Stimulated activated CD8-positive, alpha-beta memory T cell treated with anti-CD3 and anti-CD28 coated beads, Interleukin-12 subunit alpha, Interleukin-12 subunit beta, amount 100 ng/mL, for 1 hour (primary cell): Measurements from ENCODE around the gene NEDD4L.

Source experiments
- DNase-seq: peaks from one replicate; pipeline ENCODE4 v3.0.0-alpha.2; 2020; ENCODE audit warnings: low read depth

The NEDD4L gene

DNA sequence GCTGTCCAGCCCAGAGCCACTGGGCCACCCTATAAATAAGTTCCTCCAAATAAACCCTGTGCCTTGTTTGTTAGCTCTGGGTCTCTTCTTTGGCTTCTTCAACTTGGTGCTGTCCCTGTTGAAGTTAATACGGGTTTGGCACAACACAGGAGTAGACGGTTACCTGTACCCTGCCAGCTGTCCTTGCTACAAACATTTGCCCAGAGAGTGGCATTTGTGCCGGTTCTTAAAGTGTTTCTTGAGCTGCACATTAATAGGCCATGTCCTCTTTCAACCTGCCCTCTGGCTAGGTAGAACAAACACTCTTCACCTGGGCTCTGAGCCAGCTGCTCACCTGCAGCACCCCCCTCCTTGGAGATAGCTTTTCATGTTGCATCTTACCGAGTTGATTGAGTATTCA lies 139.2 kb downstream of the NEDD4L start:
- no peak for DNase-seq

DNA sequence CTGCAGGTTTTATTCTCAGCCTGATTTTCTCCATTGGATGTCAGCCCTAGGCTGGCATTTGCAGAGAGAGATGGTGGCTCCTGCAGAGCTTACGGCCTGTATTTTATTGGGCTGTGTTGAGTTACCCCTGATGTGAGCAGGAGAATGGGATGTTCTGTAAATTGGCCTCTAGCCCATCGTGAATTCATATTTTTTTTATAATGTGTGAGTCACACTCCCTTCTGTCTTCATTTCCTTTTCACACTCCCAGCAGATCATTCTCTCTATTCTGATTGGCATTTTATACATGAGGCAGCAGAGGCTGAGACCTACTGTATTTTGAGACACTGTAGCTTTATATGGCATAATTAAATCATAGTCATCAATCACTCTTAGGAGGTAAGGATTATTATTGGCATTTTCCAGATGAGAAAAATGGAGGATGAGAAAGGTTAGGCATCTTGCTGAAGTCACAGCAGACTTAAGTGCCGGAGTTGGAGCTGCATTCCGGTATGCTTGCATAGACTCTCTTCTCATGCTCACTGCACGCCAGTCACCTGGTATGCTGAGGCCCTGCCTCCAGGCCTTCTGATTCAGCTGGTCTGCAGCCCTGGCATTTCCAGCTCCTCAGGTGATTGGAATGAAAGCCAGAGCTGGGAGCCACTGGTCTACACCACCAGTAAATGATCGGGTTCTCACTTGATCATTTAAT lies 142.4 kb downstream of the NEDD4L start:
- no peak for DNase-seq

DNA sequence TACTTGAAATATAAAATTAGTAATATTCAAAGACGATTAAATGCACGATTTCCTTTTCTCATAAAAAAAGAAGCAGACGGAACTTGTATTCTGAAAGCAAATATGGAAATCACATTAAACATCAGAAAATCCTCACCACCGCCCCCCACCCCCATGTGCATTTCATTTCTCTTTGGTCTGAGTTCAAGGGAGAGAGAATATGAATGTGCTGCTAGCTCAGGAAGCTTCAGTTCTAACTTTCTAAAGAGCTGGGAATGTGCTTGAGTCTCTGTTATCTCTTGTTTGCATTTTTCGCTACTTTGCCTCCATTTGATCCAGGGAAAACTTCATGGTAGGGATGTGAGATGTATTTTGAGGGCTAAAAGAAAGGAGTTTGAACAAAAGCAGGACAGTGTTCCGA lies 143.6 kb downstream of the NEDD4L start:
- no peak for DNase-seq

DNA sequence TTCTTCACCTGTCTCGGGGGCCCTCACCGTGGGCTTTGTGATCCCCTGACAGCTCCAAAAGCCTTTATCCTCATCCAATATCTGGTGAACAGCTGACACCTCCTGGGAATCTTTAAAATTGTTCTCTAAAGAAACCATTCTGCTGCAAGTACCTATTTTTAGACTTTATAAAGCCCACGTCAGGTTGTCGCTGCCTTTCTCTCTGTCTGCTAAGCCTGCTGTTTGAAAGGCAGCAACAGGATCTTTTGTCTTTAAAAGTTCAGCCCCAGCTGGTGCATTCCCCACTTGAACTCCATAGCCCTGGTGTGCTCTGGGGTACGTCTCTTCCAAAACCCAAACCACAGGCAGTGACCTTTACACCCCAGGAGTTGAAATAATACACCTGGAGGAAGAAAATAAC lies 145.0 kb downstream of the NEDD4L start:
- no peak for DNase-seq

DNA sequence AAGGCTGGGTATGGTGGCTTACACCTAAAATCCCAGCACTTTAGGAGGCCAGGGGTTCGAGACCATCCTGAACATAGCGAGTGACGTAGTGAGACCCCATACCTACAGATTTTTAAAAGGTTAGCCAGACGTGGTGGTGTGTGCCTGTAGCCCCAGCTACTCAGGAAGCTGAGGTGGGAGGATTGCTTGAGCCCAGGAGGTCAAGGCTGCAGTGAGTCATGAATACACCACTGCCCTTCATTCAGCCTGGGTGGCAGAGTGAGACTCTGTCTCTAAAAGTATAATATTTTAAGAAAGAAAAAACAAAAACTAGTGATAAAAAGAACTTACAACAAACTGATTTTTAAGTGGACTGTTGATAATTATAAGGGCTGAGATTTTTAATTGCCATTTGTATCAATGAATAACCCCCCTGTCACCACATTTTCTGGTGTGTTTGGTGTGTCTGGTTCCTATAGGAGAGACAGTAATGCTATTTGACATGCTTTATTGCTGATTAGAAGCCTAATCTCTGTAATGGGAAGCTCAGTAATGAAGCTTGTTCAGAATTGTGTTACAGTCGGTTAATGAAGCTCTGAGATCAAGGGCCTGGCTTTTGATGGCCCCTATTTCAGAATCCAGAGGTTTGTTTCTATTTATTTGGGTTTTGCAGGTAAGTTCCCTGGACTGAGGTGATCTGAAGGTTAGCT lies 147.0 kb downstream of the NEDD4L start:
- DNase-seq, result no peak

DNA sequence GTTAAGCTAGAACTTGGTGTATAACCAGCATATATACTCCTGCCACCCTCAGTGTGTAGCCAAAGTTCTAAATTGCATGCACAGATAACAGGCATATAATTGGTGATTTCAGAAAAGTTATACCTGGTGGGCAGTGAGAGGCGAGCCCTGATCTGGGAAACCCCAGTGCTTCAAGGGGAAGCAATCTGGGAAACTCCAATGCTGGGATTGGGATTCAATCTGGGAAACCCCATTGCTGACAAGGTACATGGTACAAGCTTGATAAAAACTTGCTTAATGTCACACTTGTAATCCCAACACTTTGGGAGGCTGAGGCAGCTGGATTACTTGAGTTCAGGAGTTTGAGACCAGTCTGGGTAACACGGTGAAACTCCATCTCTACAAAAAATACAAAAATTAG lies 147.6 kb downstream of the NEDD4L start:
- no peak for DNase-seq

DNA sequence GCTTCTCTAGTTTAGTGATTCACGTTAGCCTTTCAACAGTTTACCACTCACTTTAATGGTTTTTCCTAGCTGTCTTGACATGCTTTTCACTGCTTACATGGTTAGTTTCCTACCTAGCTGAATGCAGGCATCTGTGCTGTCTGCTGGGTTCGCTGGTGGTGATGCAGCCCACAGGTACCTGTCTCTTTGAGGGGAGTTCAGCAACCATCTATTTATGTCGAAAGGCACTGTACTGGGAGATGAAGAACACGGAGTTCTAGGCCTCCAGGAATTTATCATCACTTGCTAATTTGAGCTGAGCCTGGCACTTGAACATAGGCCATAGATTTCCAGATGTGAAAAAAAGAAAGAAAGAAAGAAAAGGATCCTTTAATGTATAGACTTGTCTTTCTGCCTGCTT lies 148.5 kb downstream of the NEDD4L start:
- DNase-seq, result no peak

DNA sequence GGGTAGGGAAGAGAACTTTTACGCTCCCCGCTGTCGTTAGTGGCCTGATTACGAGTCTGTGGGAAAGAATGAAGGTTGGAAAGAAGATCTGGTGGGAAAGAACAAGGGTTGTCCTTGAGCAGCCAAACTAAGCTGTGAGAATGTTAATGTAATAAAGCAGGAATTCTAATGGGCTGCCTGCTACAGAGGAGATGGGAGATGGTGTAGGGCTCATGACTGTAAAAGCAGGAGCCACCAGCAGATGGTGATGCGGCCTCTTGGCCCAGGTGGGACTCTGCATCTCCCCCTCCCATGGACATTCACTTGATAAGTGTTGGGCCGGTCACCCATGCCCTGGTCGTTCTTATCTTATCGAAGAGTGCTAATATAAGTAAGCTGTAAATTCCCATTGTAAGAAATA lies 150.0 kb downstream of the NEDD4L start:
- no peak for DNase-seq

DNA sequence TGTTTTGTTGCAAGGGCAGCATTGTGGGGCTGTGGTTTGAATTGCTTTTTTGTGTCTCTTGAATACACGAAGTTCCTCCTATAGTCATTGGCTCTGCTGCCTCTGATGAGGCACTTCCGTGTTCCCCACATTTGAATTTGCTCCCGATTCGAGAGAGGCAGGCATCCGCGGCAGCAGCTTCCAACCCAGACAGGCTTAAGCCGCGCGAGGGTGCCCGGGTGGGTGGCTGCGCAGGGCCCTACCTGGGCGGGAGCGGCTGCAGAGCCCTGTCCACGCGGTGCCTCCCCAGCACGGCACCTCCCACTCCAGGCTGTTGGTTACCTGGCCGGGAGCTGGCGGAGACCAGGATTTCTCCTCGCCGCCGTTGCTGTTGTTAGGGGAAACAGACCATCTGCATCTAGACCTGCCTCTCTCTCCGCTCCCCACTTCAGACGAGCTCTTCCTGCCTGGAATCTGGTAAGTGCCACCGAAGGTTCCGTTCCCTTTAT lies 151.3 kb downstream of the NEDD4L start:
- DNase-seq, result no peak

DNA sequence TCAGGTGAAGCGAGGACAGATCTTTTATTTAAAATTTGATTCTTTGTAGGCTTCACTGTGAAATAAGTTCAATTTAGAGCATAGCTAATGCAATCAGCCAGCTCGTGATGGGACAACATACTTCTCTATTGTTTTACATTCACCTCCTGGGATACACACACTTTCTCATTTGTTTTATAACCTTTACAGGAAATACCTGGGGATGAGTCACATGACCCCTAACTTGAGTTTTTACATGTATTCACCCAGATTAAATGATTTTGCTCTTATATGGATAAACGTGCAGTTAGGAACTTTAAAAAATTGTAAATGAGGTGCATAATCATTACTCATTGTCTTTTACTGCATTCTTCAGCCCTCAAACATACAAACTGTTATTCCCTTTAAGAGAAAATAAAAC lies 152.1 kb downstream of the NEDD4L start:
- no peak for DNase-seq

DNA sequence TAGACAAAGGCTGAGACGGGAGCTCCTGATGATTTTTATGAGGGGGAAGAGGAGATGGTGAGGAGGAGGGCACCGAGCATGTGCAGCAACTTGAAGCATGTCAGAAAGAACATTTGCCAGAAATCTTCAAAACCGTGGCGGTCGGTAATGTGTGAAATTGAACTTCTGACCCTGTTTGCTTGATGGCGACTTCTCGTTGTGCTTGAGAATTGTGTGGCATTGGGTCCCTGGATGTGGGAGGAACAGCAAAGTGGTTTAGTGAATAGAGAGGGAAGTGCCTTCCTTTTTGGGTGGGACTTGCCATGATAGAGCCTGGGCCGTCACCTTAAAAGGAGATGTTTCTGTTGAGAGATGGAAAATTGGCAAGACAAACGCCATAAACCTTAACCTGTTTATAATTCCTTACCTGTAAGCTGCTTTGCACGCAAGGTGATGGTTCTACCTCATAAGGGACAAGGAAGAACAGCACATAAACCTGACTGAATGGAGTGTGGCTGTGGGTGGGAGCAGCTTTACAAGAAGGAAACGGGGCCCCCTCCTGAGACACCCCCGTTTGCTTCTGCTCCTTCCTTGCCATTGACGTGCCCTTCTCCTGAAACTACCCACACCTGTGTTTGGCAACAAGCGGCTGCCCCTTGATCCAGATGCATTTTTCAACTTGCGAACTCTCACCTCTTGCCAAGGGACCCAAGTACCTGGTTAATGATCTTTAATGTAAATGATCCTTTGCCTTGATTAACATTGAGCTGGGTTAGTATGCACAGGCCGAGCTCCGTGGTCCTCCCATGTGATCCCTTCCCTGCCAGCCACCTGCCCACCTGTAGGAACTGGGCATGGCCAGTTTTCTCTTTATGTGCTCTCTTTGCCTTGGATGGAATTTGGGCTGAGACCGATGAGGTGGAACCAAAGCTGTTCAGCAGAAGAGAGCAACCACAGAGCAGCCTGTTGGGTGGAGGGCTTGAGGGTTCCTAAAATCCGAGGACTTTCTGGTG lies 153.2 kb downstream of the NEDD4L start:
- no peak for DNase-seq

DNA sequence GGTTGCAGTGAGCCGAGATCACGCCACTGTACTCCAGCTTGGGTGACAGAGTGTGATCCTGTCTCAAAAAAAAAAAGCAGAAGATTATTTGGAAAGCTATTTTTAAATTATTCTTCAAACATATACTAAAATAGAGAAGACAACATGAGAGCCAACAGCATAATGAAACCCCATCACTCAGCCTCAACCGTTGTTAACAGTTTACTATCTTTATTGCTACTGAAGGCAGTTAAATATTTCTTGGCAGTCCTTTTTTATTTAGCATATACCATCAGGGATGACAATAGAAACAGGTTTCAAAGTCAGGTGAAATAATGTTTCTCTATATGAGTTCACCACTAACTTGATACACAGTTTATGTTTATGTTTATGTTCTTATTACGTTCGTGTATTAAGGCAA lies 157.2 kb downstream of the NEDD4L start:
- no peak for DNase-seq

DNA sequence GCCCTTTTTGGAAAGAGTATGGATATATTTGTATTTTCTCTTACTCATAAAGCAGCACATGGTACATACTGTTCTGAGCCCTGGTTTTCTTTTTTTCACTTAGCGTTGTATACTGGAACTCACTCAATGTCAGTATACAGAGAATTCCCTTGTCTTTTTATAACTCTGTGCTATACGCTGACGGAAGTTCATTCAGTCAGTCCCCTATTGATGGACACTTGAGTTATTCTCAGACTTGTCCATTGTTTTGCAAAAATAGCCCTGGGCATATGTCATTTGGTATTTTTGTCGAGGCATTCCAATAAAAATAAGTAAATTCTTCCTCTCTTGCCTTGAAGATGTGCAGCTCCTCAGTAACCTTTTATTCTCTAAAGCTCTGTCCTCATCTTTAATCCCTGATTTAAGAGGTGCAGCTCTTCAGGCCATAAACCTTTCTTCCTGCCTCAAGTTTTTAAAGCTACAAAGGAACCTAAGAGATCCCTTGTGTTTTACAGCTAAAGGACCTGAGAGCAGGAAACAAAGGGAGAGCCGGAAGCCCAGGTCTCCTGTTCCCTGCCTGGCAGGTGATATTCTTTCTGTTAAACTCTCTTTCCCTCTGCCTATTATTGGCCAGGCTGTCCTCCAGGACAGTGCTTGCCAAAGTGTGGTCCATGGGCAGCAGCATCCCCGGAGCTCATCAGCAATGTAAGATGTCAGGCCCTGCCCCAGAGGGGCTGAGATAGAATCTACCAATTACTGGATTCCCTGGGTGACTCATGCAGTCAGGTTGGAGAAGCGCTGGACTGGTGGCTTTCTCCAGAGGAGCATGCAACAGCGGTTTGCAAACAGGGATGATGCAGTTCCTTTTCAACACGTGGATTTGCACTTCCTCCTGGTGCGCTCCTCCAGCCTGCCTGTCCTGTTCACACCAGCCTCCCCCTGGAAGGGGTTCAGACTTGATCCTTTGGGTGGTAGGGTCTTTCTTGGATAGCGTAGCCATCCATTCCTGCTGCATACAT lies 158.0 kb downstream of the NEDD4L start:
- no peak for DNase-seq

DNA sequence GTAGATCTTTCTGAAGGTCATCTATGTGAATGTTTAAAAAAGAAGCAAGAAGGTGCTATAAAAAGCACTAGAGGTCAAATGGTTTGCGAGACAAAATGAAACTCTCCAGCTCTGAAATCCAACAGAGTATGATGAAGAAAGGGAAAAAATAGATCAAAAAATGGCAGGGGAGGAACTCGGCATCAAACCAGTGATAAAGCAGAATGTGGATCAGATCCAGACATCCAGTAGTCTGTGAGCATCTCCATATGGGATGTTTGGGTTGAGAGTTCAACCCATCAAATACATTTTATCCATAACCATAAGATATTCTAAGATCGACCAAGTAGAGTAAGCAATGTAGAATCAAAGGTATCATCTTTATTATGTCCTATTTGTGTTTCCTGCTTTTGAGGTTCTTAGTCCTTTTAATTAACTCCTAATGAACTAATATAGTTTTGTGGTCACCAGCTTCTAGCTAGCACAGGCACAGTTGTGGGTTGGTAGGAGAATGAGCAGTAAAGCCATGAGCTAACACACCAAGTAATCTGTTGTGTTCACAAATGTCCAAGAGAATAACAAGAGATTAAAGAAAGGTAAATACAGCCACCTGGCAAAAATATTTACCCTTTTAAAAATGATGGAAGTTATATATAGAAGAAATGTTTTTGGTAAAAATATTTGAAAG lies 160.9 kb downstream of the NEDD4L start:
- DNase-seq, result no peak

DNA sequence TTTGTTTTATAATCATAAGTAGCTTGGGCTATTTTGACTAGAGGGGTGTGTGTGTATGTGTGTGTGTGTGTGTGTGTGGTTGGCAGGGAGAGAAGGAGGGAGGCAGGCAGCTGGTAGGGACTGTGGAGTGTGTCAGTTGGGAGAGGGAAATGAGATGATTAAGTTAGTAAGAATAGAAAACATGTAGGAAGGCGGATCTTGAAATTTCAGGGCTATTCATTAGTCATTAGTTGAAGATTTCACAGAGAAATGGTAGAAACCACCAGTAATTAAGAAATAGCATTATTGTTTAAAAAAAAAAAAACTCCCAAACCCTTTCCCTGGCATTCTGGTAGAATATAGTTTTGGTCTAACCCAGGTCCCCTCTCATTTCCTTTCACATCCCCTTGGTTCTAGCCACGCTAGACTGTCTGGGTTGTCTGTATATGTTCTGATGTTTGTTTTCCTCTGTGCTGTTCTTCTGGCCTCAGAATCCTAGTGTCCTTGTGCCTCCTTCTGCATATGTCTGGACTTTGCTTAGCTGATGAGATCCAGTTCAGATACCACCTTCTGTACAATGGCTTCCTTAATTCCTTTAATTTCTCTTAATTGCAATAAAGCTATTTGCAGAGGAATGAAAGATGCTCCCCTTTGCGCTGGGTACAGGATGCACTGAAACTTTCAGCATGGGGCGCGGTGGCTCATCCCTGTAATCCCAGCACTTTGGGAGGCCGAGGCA lies 161.6 kb downstream of the NEDD4L start:
- DNase-seq, result no peak

DNA sequence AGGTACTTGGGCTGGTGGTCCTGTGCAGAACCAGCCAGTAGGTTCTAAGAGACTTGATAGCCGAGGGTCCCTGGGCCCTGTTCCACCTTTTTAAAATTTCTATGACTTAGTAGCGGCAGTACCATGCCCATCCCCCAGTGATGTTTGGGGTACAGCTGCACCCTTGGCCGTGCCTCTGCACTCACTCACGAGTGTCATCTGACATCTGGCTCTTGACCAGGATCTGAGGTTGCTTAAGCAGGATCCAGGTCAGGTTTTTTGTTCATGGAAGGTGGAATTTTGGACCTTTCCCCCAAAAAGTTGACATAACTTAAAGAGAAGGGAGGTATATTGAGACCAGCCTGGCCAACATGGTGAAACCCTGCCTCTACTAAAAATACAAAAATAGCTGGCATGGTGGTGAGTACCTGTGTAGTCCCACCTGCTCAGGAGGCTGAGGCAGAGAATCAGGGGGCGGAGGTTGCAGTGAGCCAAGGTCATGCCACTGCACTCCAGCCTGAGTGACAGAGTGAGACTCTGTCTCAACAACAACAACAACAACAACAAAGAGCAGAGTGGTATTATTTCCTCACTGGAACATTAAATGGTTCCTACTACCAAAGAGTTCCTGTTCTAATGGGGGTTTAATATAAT lies 163.6 kb downstream of the NEDD4L start:
- no peak for DNase-seq

DNA sequence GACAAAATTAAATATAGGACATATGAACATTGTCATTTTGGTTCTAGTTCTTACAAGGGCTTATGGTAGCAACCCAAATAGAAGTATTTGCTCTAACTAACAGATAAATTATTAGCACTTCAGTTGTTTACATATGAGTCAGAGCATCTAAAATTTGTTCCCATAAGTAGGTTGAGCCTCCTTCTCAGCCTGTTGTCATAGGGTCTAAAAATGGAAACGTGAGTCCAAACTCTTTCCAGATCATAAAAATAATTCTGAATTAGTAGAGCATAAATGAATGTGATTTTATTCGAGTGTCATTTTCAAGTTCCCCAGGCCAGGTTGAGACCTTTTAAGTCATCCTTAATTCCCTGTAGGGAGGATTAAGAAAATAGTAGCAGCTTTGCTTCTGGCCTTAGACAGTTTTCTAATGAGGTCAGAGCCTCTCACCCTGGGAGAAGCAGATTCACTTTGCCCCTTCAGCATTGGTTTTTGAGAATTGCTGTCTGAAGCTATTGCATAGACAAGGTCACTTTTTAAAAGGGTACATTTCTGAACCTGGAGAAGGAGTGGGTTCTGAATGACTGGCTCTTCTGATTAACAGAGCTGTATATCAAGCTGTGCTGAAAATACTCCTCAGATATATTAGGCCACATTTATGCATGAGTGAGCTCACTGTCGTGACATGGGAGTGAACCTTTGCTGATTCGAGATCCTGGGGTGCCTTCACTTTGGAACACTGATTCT lies 164.3 kb downstream of the NEDD4L start:
- DNase-seq, result no peak

DNA sequence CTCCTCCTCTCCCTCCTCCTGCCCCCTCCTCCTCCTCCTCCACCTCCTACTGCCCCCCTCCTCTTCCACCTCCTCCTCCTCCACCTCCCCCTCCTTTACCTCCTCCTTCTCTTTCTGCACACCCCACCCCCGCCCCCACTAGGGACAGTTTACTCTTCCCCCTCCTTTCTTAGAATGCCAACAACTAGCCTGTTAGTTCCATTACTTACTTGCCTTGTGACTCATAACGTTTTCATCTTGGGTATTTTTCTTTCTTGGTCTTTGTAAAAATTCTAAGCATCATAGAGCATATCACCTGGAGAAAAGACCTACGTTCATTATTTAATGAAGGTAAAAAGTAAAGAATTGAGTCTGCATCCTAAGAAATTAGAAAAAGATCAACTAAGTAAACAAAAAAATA lies 165.3 kb downstream of the NEDD4L start:
- DNase-seq, result no peak

DNA sequence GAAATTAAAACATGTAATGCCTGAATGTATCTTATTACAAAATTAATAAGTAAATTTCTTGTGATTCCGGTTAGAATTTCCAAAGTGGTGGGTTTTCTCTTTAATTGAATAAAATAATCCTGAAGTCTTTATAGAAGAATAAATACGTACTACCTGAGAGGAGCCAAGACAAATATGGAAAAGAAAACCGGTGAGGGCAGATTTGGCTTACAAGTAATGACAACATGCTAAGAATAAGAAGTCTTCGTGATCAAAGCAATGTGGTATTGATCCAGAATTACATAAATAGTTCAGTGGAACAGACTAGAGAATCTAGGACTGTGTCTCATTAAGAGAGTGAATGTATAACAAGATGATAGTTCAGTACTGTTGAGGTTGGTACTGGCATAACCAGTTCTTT lies 167.5 kb downstream of the NEDD4L start:
- no peak for DNase-seq
